Measurements from ENCODE around the gene ASIC2.

DNA sequence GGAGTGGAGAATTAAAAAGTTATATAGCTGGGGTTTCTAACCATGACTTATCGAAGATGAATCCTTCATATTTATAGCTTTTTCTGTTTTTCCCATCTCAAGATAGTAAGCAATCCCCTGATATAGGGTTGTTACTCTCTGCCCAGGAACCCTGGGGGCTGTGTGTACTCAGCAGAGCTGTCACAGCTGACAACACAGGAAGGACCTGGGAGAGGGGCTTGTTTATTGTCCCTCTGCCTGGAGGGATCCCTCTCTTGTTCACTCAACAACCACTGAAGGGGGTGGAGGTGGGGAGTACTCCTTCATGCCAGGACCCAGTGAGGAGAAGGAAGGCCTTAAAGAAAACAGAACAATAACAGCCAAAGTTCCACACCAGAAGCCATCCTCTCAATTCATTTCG, 19.8 kb downstream of the ASIC2 start:
- TF ChIP-seq, protein P1, sequence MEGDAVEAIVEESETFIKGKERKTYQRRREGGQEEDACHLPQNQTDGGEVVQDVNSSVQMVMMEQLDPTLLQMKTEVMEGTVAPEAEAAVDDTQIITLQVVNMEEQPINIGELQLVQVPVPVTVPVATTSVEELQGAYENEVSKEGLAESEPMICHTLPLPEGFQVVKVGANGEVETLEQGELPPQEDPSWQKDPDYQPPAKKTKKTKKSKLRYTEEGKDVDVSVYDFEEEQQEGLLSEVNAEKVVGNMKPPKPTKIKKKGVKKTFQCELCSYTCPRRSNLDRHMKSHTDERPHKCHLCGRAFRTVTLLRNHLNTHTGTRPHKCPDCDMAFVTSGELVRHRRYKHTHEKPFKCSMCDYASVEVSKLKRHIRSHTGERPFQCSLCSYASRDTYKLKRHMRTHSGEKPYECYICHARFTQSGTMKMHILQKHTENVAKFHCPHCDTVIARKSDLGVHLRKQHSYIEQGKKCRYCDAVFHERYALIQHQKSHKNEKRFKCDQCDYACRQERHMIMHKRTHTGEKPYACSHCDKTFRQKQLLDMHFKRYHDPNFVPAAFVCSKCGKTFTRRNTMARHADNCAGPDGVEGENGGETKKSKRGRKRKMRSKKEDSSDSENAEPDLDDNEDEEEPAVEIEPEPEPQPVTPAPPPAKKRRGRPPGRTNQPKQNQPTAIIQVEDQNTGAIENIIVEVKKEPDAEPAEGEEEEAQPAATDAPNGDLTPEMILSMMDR (IDR thresholded peaks at IDR 0.05): no peak
- TF ChIP-seq POLR2A (IDR thresholded peaks at IDR 0.05): no peak
